Stimulated activated CD8-positive, alpha-beta memory T cell treated with anti-CD3 and anti-CD28 coated beads, Interleukin-4, amount 100 ng/mL, for 24 hours (primary cell): ENCODE data around the gene ANKUB1.

Source experiments
- DNase-seq: peaks from one replicate; pipeline ENCODE4 v3.0.0-alpha.2; 2020; ENCODE audit warnings: low read depth

The ANKUB1 gene

GRCh38 chr3:149809699-149810098, 17.3 kb upstream of the ANKUB1 start:
- DNase-seq: no peak

GRCh38 chr3:149808209-149808829, 16.0 kb upstream of the ANKUB1 start:
- DNase-seq: peak; percentile 34

- no peak for DNase-seq
Measured at GRCh38 chr3:149806171-149806778, 13.9 kb upstream of the ANKUB1 start.

- DNase-seq: no peak
Measured at GRCh38 chr3:149801639-149802038, 9.3 kb upstream of the ANKUB1 start.

- no peak for DNase-seq
Measured at GRCh38 chr3:149801195-149801594, 8.8 kb upstream of the ANKUB1 start.

GRCh38 chr3:149800693-149801092, 8.3 kb upstream of the ANKUB1 start:
- no peak for DNase-seq

GRCh38 chr3:149796026-149796425, 3.7 kb upstream of the ANKUB1 start:
- no peak for DNase-seq

- DNase-seq: no peak
Measured at GRCh38 chr3:149790698-149791097, 1.7 kb downstream of the ANKUB1 start.

- no peak for DNase-seq
Measured at GRCh38 chr3:149790268-149790667, 2.1 kb downstream of the ANKUB1 start.

GRCh38 chr3:149784064-149784704, 8.2 kb downstream of the ANKUB1 start:
- no peak for DNase-seq

GRCh38 chr3:149783576-149783975, 8.8 kb downstream of the ANKUB1 start:
- DNase-seq: no peak

- DNase-seq: no peak
Measured at GRCh38 chr3:149781741-149782140, 10.6 kb downstream of the ANKUB1 start.

GRCh38 chr3:149781211-149781610, 11.1 kb downstream of the ANKUB1 start:
- no peak for DNase-seq

GRCh38 chr3:149777414-149778214, 14.7 kb downstream of the ANKUB1 start:
- DNase-seq: no peak

- DNase-seq: no peak
Measured at GRCh38 chr3:149776170-149776569, 16.2 kb downstream of the ANKUB1 start.

GRCh38 chr3:149772861-149773260, 19.5 kb downstream of the ANKUB1 start:
- DNase-seq: no peak

GRCh38 chr3:149771652-149772271, 20.6 kb downstream of the ANKUB1 start:
- peak; percentile 10 for DNase-seq

GRCh38 chr3:149770246-149770645, 22.1 kb downstream of the ANKUB1 start:
- no peak for DNase-seq

GRCh38 chr3:149768704-149769103, 23.6 kb downstream of the ANKUB1 start:
- no peak for DNase-seq

GRCh38 chr3:149767720-149768119, 24.6 kb downstream of the ANKUB1 start:
- no peak for DNase-seq

- no peak for DNase-seq
Measured at GRCh38 chr3:149765762-149766334, 26.5 kb downstream of the ANKUB1 start.

GRCh38 chr3:149764302-149764701, 28.1 kb downstream of the ANKUB1 start:
- DNase-seq: no peak
